H1 (cell line): ENCODE measurements around the gene IZUMO4. TPM values are rescaled to one million over a fixed set of nuclear protein-coding genes. Genes with fewer than 3 reads are reported as not detected.

Experiments
- CTCF ChIA-PET: fragments of 300-600 bp; sonication (Branson Sonifier 250); formaldehyde crosslinking; loops from one replicate; lab custom pipeline; 2021; ENCODE audit not compliant: partially characterized antibody; lab: Charles Lee
- POLR2A ChIA-PET: fragments of 300-600 bp; sonication (Branson Sonifier 250); formaldehyde crosslinking; loops from one replicate; lab custom pipeline; 2021; ENCODE audit warnings: inconsistent platforms; ENCODE audit not compliant: partially characterized antibody; lab: Charles Lee
- DNase-seq, 2 experiments: peaks; one replicate each; pipeline versions ENCODE4 v3.0.0 to v3.0.0-alpha.2; 2010 to 2022; ENCODE audit warnings: low spot score in 2 of 2, low read depth in 1 of 2, mixed read lengths in 1 of 2
- FAIRE-seq: peaks from 2 replicates; lab custom pipeline; 2011; peaks lifted over from hg19 to GRCh38; lab: Jason Lieb, UNC
- H2AFZ ChIP-seq: 2 replicates; pipeline ENCODE4 v1.8.1; 2012; ENCODE audit warnings: low read length, inconsistent platforms
- H2AK5ac ChIP-seq: 2 replicates; pipeline ENCODE4 v1.6.1; 2013; ENCODE audit warnings: low read depth, low read length
- H2BK120ac ChIP-seq: replicated peaks from 2 replicates; pipeline ENCODE3; 2013; ENCODE audit warnings: low read depth, low read length, inconsistent platforms
- H2BK12ac ChIP-seq: 2 replicates; pipeline ENCODE4 v1.6.1; 2013; ENCODE audit warnings: low read depth, low read length
- H2BK15ac ChIP-seq: 2 replicates; pipeline ENCODE4 v1.6.1; 2013; ENCODE audit warnings: low read length
- H2BK20ac ChIP-seq: 2 replicates; pipeline ENCODE4 v1.6.1; 2013; ENCODE audit warnings: low read length
- H2BK5ac ChIP-seq: 2 replicates; pipeline ENCODE4 v1.6.1; 2013; ENCODE audit warnings: low read depth, low read length
- H3K14ac ChIP-seq: 2 replicates; pipeline ENCODE4 v1.6.1; 2013; ENCODE audit warnings: inconsistent platforms; ENCODE audit not compliant: insufficient read length
- H3K18ac ChIP-seq: 2 replicates; pipeline ENCODE4 v1.6.1; 2013; ENCODE audit warnings: low read length; ENCODE audit errors: extremely low read depth
- H3K23ac ChIP-seq: 2 replicates; pipeline ENCODE4 v1.6.1; 2013; ENCODE audit warnings: inconsistent platforms; ENCODE audit not compliant: insufficient read length
- H3K23me2 ChIP-seq: 2 replicates; pipeline ENCODE4 v1.6.1; 2013; ENCODE audit warnings: low read depth, low read length
- H3K27ac ChIP-seq: 2 replicates; pipeline ENCODE4 v1.6.1; 2011; ENCODE audit warnings: low read depth, low read length, inconsistent platforms
- H3K27me3 ChIP-seq, 4 experiments: replicated peaks in 1 of 4; 1 replicate in 1 of 4; 2 replicates in 3 of 4; pipeline versions ENCODE4 v1.6.1 to v1.8.1; 2011 to 2013; ENCODE audit warnings: low read length in 3 of 4, mild to moderate bottlenecking in 3 of 4, inconsistent platforms in 2 of 4, mixed read lengths in 2 of 4, moderate library complexity in 1 of 4; ENCODE audit not compliant: control insufficient read depth in 3 of 4, insufficient read depth in 3 of 4; ENCODE audit errors: extremely low read depth in 1 of 4
- H3K36me3 ChIP-seq, 4 experiments: 2 replicates each; pipeline versions ENCODE4 v1.6.1 to v1.8.1; 2011 to 2013; ENCODE audit warnings: mild to moderate bottlenecking in 4 of 4, low read length in 3 of 4, moderate library complexity in 2 of 4, control low read depth in 1 of 4, inconsistent platforms in 1 of 4; ENCODE audit not compliant: insufficient read depth in 4 of 4, control insufficient read depth in 2 of 4
- H3K4ac ChIP-seq: replicated peaks from 2 replicates; pipeline ENCODE3; 2013; ENCODE audit warnings: low read length, low read depth, mixed read lengths, inconsistent platforms; ENCODE audit not compliant: insufficient read length
- H3K4me1 ChIP-seq, 4 experiments: replicated peaks in 1 of 4; 1 replicate in 1 of 4; 2 replicates in 3 of 4; pipeline versions ENCODE4 v1.6.1 to v1.8.1; 2011 to 2013; ENCODE audit warnings: low read length in 3 of 4, inconsistent platforms in 2 of 4, mixed read lengths in 1 of 4; ENCODE audit not compliant: insufficient read depth in 4 of 4, control insufficient read depth in 3 of 4
- H3K4me2 ChIP-seq, 2 experiments: 2 replicates each; pipeline versions ENCODE4 v1.6.1 to v1.8.1; 2011 to 2013; ENCODE audit warnings: low read depth in 2 of 2, low read length in 2 of 2, control low read depth in 1 of 2, inconsistent platforms in 1 of 2, mild to moderate bottlenecking in 1 of 2; ENCODE audit not compliant: insufficient read depth in 1 of 2
- H3K4me3 ChIP-seq, 4 experiments: fragments of 200-600, 300-600 bp in 1 of 4; sonication (generic), shearing (Covaris generic), sonication (Bioruptor Twin) in 1 of 4; 2 replicates each; pipeline versions ENCODE4 v1.5.1 to v1.8.1; 2011 to 2016; ENCODE audit warnings: low read length in 4 of 4, low read depth in 3 of 4, control low read depth in 2 of 4, inconsistent platforms in 2 of 4, mild to moderate bottlenecking in 2 of 4, mixed read lengths in 1 of 4, moderate library complexity in 1 of 4; ENCODE audit not compliant: insufficient read depth in 2 of 4; ENCODE audit errors: extremely low read depth in 1 of 4
- H3K56ac ChIP-seq: replicated peaks from 2 replicates; pipeline ENCODE3; 2013; ENCODE audit warnings: low read depth, mild to moderate bottlenecking, mixed read lengths, low read length, inconsistent platforms; ENCODE audit not compliant: insufficient read length
- H3K79me1 ChIP-seq: 2 replicates; pipeline ENCODE4 v1.6.1; 2013; ENCODE audit warnings: low read depth, low read length, control low read depth
- H3K79me2 ChIP-seq, 2 experiments: 2 replicates each; pipeline versions ENCODE4 v1.6.1 to v1.8.1; 2012 to 2013; ENCODE audit warnings: low read length in 2 of 2, mild to moderate bottlenecking in 2 of 2, inconsistent platforms in 1 of 2; ENCODE audit not compliant: insufficient read depth in 2 of 2, control insufficient read depth in 1 of 2
- H3K9ac ChIP-seq, 4 experiments: replicated peaks in 1 of 4; 1 replicate in 1 of 4; 2 replicates in 3 of 4; pipeline versions ENCODE4 v1.6.1 to v1.8.1; 2011 to 2013; ENCODE audit warnings: low read depth in 3 of 4, low read length in 3 of 4, control low read depth in 2 of 4, mild to moderate bottlenecking in 2 of 4, moderate library complexity in 2 of 4, inconsistent platforms in 1 of 4; ENCODE audit errors: extremely low read depth in 1 of 4
- H3K9me3 ChIP-seq, 2 experiments: 2 replicates each; pipeline versions ENCODE4 v1.6.1 to v1.8.1; 2012 to 2013; ENCODE audit warnings: mild to moderate bottlenecking in 2 of 2, moderate library complexity in 2 of 2, control low read depth in 1 of 2, inconsistent platforms in 1 of 2, low read depth in 1 of 2, low read length in 1 of 2, mixed read lengths in 1 of 2; ENCODE audit not compliant: insufficient read depth in 2 of 2
- H4K20me1 ChIP-seq, 2 experiments: replicated peaks in 1 of 2; 2 replicates each; pipeline versions ENCODE3 to v1.8.1; 2011 to 2013; ENCODE audit warnings: inconsistent platforms in 2 of 2, low read length in 2 of 2, mild to moderate bottlenecking in 1 of 2; ENCODE audit not compliant: insufficient read depth in 2 of 2, control insufficient read depth in 1 of 2
- H4K5ac ChIP-seq: 2 replicates; pipeline ENCODE4 v1.6.1; 2013; ENCODE audit warnings: low read length, low read depth, mixed read lengths, inconsistent platforms; ENCODE audit not compliant: insufficient read length
- H4K8ac ChIP-seq: 2 replicates; pipeline ENCODE4 v1.8.0; 2013; ENCODE audit warnings: mild to moderate bottlenecking, moderate library complexity, low read length, inconsistent platforms; ENCODE audit not compliant: insufficient read depth; ENCODE audit errors: extremely low read depth
- H4K91ac ChIP-seq: replicated peaks from 2 replicates; pipeline ENCODE3; 2013; ENCODE audit warnings: low read length, mixed read lengths, inconsistent platforms; ENCODE audit not compliant: insufficient read length
- WGBS, 2 experiments: shearing (Covaris generic) in 1 of 2; methylation state at CpG; one replicate each; pipeline versions ENCODE4 v1.1.6 to v1.1.7; 2013 to 2015; ENCODE audit warnings: low lambda C conversion rate in 2 of 2, mixed read lengths in 2 of 2, inconsistent platforms in 1 of 2, low coverage in 1 of 2, missing lambda C conversion rate in 1 of 2; ENCODE audit not compliant: insufficient replicate concordance in 2 of 2, insufficient coverage in 1 of 2, insufficient read length in 1 of 2; ENCODE audit errors: extremely low coverage in 1 of 2, missing lambda C conversion rate in 1 of 2; 5-methylcytosine and 5-hydroxymethylcytosine counted together
- polyA plus RNA-seq, 7 experiments: library from polyadenylated mRNA; depleted of rRNA in 3 of 7; stranded (reverse) in 5 of 7; unstranded in 2 of 7; fragments of >200 nt in 5 of 7; fragments of 200-250 nt in 2 of 7; gene quantifications; 1 replicate in 5 of 7; 2 replicates in 1 of 7; 4 replicates in 1 of 7; pipeline versions ENCODE4 v1.2.1 to v1.2.3, GENCODE V29; 2011 to 2013; ENCODE audit warnings: missing spikeins in 2 of 7, mixed read lengths in 2 of 7
- total RNA-seq: library from RNA; stranded (reverse); fragmentation: NEBNext Ultra II Directional; extraction: Animal tissue kit (Norgen Biotek cat#: 25700); gene quantifications from 2 replicates; pipeline ENCODE4 v1.2.1, GENCODE V29; 2021

The IZUMO4 gene
- total and polyA plus RNA-seq, 2 of the 8 experiments (the other 6 are each of a cell fraction or from before 2014, with no cell fraction given), result 1.8 to 1.9 TPM

DNA sequence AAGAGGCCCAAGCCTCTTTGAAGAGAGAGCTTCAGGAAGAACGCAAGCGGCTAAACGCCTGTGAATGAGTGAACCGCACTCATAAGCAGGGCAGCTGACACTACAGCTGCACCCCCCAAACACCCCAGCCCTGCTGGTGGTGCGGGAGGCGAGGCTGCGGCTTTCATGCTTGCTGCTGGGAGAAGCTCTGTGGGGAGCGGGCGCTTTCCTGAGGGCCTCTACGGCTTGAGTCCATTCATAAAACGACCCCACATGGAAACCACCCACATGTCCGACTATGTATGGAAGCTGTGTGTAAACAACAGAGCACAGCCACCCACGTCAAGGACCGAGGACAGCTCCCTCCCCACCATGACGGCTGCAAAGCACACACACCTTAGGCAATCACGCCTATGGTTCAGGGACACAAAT, 49.1 kb downstream of the IZUMO4 start:
- FAIRE-seq (no peak), DNase-seq (no peak)
- Histone ChIP-seq H3K79me2 (peaks cover 55 to 97% of the 10 kb centered on the region in 2 experiments), H3K27me3 (no peaks in the 10 kb centered on the region; a peak in 1 of 7 replicates), H4K8ac (no peak overlapping the region), H3K4me2 (no peak overlapping the region), H3K4me3 (no peak overlapping the region), H3K23me2 (peaks cover 9% of the 10 kb centered on the region; the same call in 1 of the 2 replicates), H3K36me3 (peaks cover 0 to 10% (median 0%) of the 10 kb centered on the region in 4 experiments; a peak in 3 of 8 replicates), H3K4me1 (peaks cover 7 to 12% (median 10%) of the 10 kb centered on the region in 4 experiments), H4K5ac (no peak overlapping the region), H3K56ac (no peak overlapping the region), H3K4ac (no peak overlapping the region), H2BK12ac (no peak overlapping the region), H3K9me3 (no peaks in the 10 kb centered on the region), H4K91ac (no peak overlapping the region), H3K23ac (no peak overlapping the region), H2BK120ac (no peak overlapping the region), H3K14ac (no peak overlapping the region), H2BK15ac (no peak overlapping the region), H4K20me1 (peaks cover 31 to 33% of the 10 kb centered on the region in 2 experiments), H3K18ac (no peak overlapping the region), H2AK5ac (no peak overlapping the region), H3K27ac (no peak overlapping the region), H2AFZ (no peak overlapping the region), H3K79me1 (peaks cover 10% of the 10 kb centered on the region), H2BK5ac (no peak overlapping the region), H3K9ac (no peak overlapping the region), H2BK20ac (no peak overlapping the region)
- POLR2A ChIA-PET, result interaction anchor here (0.5 to 1.0 kb wide), 6 partner anchors 9 to 140 kb away, joined by 3 to 4 read pairs (median 3); no protein-coding TSS in a partner anchor
- WGBS, 2 experiments, result 99% methylated on average over 16 of the region's 16 CpGs; no CpG with 5 or more reads in 1 of the 2 experiments
- CTCF ChIA-PET, result interaction anchor here (0.5 to 1.8 kb wide), 10 partner anchors 14 to 200 kb away, joined by 3 to 6 read pairs (median 3); partner anchors contain the start of gene PLEKHJ1
